A549 (cell line): ENCODE results near the gene PHACTR2. TPM values are rescaled to one million over a fixed set of nuclear protein-coding genes. Genes with fewer than 3 reads are reported as not detected.

ENCODE experiments used
- ATAC-seq, 2 experiments: fragments of 200-7000 bp in 1 of 2; fragments of >200 bp in 1 of 2; cut with Nextera tagmentation in 1 of 2; cut with Tn5 transposase in 1 of 2; 3 replicates each; pipeline versions ENCODE4 v1.8.0 to v1.9.1; 2018 to 2020; ENCODE audit warnings: mild to moderate bottlenecking in 1 of 2, moderate library complexity in 1 of 2
- CTCF ChIA-PET: fragments of 300-600 bp; sonication (Branson Sonifier 250); formaldehyde crosslinking; extraction: SDS; loops from one replicate; lab custom pipeline; 2021; ENCODE audit warnings: antibody characterized with exemption, inconsistent platforms; lab: Yijun Ruan, JAX
- POLR2A ChIA-PET: fragments of 350-600 bp; formaldehyde crosslinking; extraction: SDS; loops from one replicate; lab custom pipeline; 2021; ENCODE audit warnings: antibody characterized with exemption, inconsistent platforms; lab: Yijun Ruan, JAX
- DNase-seq, 2 experiments: peaks; one replicate each; pipeline versions ENCODE4 v3.0.0 to v3.0.0-alpha.2; 2011 to 2016; ENCODE audit warnings: low read depth in 1 of 2, low spot score in 1 of 2
- FAIRE-seq: peaks from 2 replicates; lab custom pipeline; 2011; peaks lifted over from hg19 to GRCh38; lab: Jason Lieb, UNC
- H3K27ac ChIP-seq, 2 experiments: fragments of >200 bp; sonication (Bioruptor Twin); formaldehyde crosslinking; 3 replicates each; pipeline ENCODE4 v1.5.1; 2016 to 2017
- H3K4me1 ChIP-seq: fragments of >200 bp; sonication (Bioruptor Twin); formaldehyde crosslinking; 3 replicates; pipeline ENCODE4 v1.6.1; 2016
- H3K4me2 ChIP-seq: fragments of >200 bp; sonication (Bioruptor Twin); formaldehyde crosslinking; 3 replicates; pipeline ENCODE4 v1.6.1; 2016
- H3K4me3 ChIP-seq: fragments of >200 bp; sonication (Bioruptor Twin); formaldehyde crosslinking; 3 replicates; pipeline ENCODE4 v1.5.1; 2016
- H3K9me3 ChIP-seq: fragments of >200 bp; sonication (Bioruptor Twin); formaldehyde crosslinking; 3 replicates; pipeline ENCODE4 v1.6.1; 2016
- BHLHE40 ChIP-seq: IDR thresholded peaks from 2 replicates; pipeline ENCODE4 v1.6.1; 2012; ENCODE audit warnings: low read depth, low read length, inconsistent platforms
- CBX8 ChIP-seq: fragments of 200-600 bp; sonication (generic); IDR thresholded peaks from 2 replicates; pipeline ENCODE4 v1.6.1; 2016
- CHD2 ChIP-seq: fragments of 150-350 bp; IDR thresholded peaks from 2 replicates; pipeline ENCODE4 v1.6.1; 2014; ENCODE audit warnings: low read length; ENCODE audit not compliant: partially characterized antibody
- EP300 ChIP-seq, 2 experiments: fragments of >200 bp; sonication (Bioruptor Twin); formaldehyde crosslinking; IDR thresholded peaks; 2 replicates in 1 of 2; 3 replicates in 1 of 2; pipeline ENCODE4 v1.6.1; 2016 to 2017
- HEYL ChIP-seq: fragments of 250-450 bp; sonication (Bioruptor Pico); IDR thresholded peaks from 2 replicates; pipeline ENCODE4 v1.8.0; 2021; ENCODE audit warnings: mild to moderate bottlenecking, moderate library complexity
- HOXA7 ChIP-seq: fragments of 250-450 bp; sonication (Bioruptor Pico); IDR thresholded peaks from 2 replicates; pipeline ENCODE4 v1.5.0; 2020; ENCODE audit warnings: mild to moderate bottlenecking, moderate library complexity
- HOXB13 ChIP-seq: fragments of 250-450 bp; sonication (Bioruptor Pico); IDR thresholded peaks from 2 replicates; pipeline ENCODE4 v1.5.0; 2020; ENCODE audit warnings: low read depth, mild to moderate bottlenecking, moderate library complexity
- KDM1A ChIP-seq: fragments of 200-600 bp; sonication (generic); IDR thresholded peaks from 2 replicates; pipeline ENCODE4 v1.6.1; 2016; ENCODE audit warnings: low read depth, mild to moderate bottlenecking
- MAFK ChIP-seq: fragments of 450-650 bp; IDR thresholded peaks from 2 replicates; pipeline ENCODE4 v1.6.1; 2014; ENCODE audit not compliant: partially characterized antibody
- MAZ ChIP-seq: fragments of 150-350 bp; IDR thresholded peaks from 2 replicates; pipeline ENCODE4 v1.6.1; 2014; ENCODE audit warnings: antibody characterized with exemption, low read depth, low read length, borderline replicate concordance
- NPAS2 ChIP-seq: fragments of 250-450 bp; sonication (Bioruptor Pico); IDR thresholded peaks from 2 replicates; pipeline ENCODE4 v1.8.0; 2022; ENCODE audit warnings: mild to moderate bottlenecking, moderate library complexity, borderline replicate concordance
- NR3C1 ChIP-seq: fragments of >200 bp; sonication (Bioruptor Twin); formaldehyde crosslinking; IDR thresholded peaks from 3 replicates; pipeline ENCODE4 v1.6.1; 2017
- POLR2A ChIP-seq: IDR thresholded peaks from 2 replicates; pipeline ENCODE4 v1.6.1; 2012; ENCODE audit warnings: mild to moderate bottlenecking, low read length
- POLR2AphosphoS2 ChIP-seq: conservative IDR thresholded peaks from 2 replicates; pipeline ENCODE4 v1.6.1; 2012; ENCODE audit warnings: low read length, improper control_type of control experiment, inconsistent platforms
- RAD21 ChIP-seq, 2 experiments: fragments of >200 bp in 1 of 2; sonication (Bioruptor Twin) in 1 of 2; formaldehyde crosslinking in 1 of 2; IDR thresholded peaks in 1 of 2; conservative IDR thresholded peaks in 1 of 2; 2 replicates in 1 of 2; 3 replicates in 1 of 2; pipeline ENCODE4 v1.6.1; 2012 to 2018; ENCODE audit warnings: inconsistent platforms in 1 of 2
- RARB ChIP-seq: fragments of 250-450 bp; sonication (Bioruptor Pico); IDR thresholded peaks from 2 replicates; pipeline ENCODE4 v1.8.0; 2021; ENCODE audit warnings: mild to moderate bottlenecking, moderate library complexity
- RCOR1 ChIP-seq: fragments of 150-350 bp; IDR thresholded peaks from 2 replicates; pipeline ENCODE4 v1.6.1; 2014; ENCODE audit warnings: antibody characterized with exemption, low read length, low read depth
- ZNF302 ChIP-seq: fragments of 250-450 bp; sonication (Bioruptor Pico); IDR thresholded peaks from 2 replicates; pipeline ENCODE4 v1.9.0; 2021; ENCODE audit warnings: inconsistent platforms, mild to moderate bottlenecking, moderate library complexity
- WGBS: methylation state at CpG from one replicate; pipeline ENCODE4 v1.1.6; 2017; ENCODE audit errors: missing lambda C conversion rate; 5-methylcytosine and 5-hydroxymethylcytosine counted together
- polyA plus RNA-seq, 4 experiments: library from polyadenylated mRNA; depleted of rRNA in 3 of 4; stranded (reverse); fragments of >200 nt; fragmentation: RNase III in 1 of 4; extraction: RNeasy Plus Mini Kit Qiagen cat#74134 plus additional on column Dnase treatment in 1 of 4; gene quantifications; 2 replicates in 3 of 4; 3 replicates in 1 of 4; pipeline ENCODE4 v1.2.3, GENCODE V29; 2011 to 2017
- TF ChIP-seq, protein P1 (sequence below): IDR thresholded peaks from 2 replicates; pipeline ENCODE4 v1.6.1; 2012; ENCODE audit warnings: low read depth, borderline replicate concordance
- TF ChIP-seq, protein P2 (sequence below): IDR thresholded peaks from 2 replicates; pipeline ENCODE4 v1.6.1; 2012
- TF ChIP-seq, protein P3 (sequence below): fragments of 450-650 bp; IDR thresholded peaks from 2 replicates; pipeline ENCODE4 v1.6.1; 2014; ENCODE audit warnings: antibody characterized with exemption
- TF ChIP-seq, protein P4 (sequence below): fragments of 250-450 bp; sonication (Bioruptor Pico); IDR thresholded peaks from 2 replicates; pipeline ENCODE4 v1.5.0; 2020; ENCODE audit warnings: low read depth, mild to moderate bottlenecking, moderate library complexity

The PHACTR2 gene
- polyA plus RNA-seq, 2 of the 4 experiments (the other 2 are of a cell fraction) = 2.5 to 10.4 TPM

DNA sequence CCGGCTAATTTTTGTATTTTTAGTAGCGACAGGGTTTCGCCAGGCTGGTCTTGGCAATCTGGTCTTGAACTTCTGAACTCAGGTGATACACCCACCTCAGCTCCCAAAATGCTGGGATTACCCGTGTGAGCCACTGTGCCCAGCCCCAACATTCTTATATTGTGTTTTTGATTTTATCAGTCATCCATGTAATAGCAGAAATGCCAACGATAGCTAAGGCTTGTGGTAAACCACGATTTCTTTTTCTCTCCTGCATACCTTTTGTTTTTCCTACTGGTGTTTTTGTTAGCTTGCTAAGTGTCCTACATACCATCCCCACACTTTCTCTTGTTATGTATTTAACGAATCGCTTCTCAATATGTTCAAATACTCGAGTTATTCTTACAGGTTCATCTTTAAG, 12.1 kb downstream of the PHACTR2 start:
- DNase-seq (no peak), FAIRE-seq (no peak), ATAC-seq (no peak)
- no peak overlapping the region for H3K4me2 ChIP-seq
- TF ChIP-seq EP300 (IDR thresholded peaks at IDR 0.05) (no peak), KDM1A (no peak)
- TF ChIP-seq, protein P1, sequence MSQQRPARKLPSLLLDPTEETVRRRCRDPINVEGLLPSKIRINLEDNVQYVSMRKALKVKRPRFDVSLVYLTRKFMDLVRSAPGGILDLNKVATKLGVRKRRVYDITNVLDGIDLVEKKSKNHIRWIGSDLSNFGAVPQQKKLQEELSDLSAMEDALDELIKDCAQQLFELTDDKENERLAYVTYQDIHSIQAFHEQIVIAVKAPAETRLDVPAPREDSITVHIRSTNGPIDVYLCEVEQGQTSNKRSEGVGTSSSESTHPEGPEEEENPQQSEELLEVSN = no peak
- H3K4me1 ChIP-seq = peaks cover 12% of the 10 kb centered on the region; the same call in 2 of the 3 replicates
- H3K4me3 ChIP-seq = no peak overlapping the region
- WGBS = 85% methylated on average over 9 of the region's 9 CpGs
- H3K27ac ChIP-seq = no peak overlapping the region
- POLR2A ChIA-PET = no interaction called here
- CTCF ChIA-PET = no interaction called here
- no peaks in the 10 kb centered on the region for H3K9me3 ChIP-seq

DNA sequence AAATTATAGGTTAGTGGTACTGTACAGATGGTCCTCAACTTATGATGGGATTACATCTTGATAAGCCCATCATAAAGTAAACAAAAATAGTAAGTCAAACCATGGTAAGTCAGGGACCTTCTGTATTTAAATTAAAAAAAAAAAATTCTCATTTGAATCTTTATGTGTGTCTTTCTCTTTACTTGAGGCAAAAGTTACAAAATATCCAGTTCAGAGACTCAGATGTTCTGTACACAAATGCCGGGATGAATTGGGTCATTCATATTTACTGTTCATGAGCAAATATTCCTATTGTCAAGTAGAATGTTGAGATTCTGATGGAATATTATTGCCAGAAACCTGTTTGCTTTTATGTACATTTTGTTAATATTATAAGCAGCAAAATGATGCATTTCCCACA, 13.4 kb downstream of the PHACTR2 start:
- FAIRE-seq = no peak
- ChIA-PET POLR2A (no interaction called here), CTCF (no interaction called here)
- no peak overlapping the region; the same call in 2 of the 3 replicates for H3K4me2 ChIP-seq
- whole genome bisulfite sequencing = 27% methylated on average over 1 of the region's 1 CpG
- no peaks in the 10 kb centered on the region for H3K9me3 ChIP-seq
- no peak for TF ChIP-seq RARB (CRISPR knock-in tag)
- TF ChIP-seq EP300 (IDR thresholded peaks at IDR 0.05) = no peak
- no peak for TF ChIP-seq NPAS2 (CRISPR knock-in tag)
- ATAC-seq = no peak
- H3K4me1 ChIP-seq = peaks cover 12% of the 10 kb centered on the region; the same call in 2 of the 3 replicates
- DNase-seq = no peak
- H3K27ac ChIP-seq = no peak overlapping the region
- no peak overlapping the region for H3K4me3 ChIP-seq

DNA sequence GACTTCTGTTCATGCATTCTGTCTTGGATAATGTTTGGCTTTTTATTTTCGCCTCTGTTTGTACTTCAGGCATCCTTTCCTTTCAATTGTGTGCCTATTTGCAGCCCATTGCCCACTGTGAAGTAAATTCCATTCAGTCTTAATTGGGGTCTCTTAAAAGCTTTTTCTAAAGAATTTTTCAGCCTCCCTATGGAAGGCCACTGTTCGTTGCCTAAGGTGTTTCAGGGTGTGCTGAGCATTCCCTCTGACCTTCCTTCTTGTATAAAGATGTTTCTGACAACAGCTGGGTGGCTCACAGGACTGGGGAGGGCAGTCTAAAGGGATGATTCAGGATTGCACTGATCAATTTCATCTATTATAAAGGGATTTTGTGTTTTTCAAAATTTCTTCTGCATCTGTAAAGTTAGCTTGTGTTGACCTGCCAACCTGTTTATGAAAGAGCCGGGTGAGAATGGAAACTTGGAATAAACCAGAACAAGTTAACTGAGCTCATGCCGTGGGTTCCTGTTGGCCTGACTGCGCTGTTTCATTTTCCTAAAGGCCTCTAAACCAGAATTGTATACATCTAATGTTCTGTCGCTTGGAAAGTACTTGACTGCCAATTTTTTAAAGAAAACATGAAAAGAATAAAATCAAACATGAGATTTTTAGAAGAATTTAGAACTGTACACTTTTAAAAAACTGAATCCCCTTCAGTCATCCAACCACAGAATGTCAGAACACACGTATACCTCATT, 14.3 kb downstream of the PHACTR2 start:
- Histone ChIP-seq H3K4me1 (peaks cover 13% of the 10 kb centered on the region; the same call in 2 of the 3 replicates), H3K4me2 (no peak overlapping the region), H3K9me3 (no peaks in the 10 kb centered on the region), H3K4me3 (no peak overlapping the region), H3K27ac (no peak overlapping the region)
- TF ChIP-seq HEYL (CRISPR knock-in tag) (no peak), EP300 (IDR thresholded peaks at IDR 0.05) (no peak), HOXA7 (no peak)
- TF ChIP-seq, protein P2, sequence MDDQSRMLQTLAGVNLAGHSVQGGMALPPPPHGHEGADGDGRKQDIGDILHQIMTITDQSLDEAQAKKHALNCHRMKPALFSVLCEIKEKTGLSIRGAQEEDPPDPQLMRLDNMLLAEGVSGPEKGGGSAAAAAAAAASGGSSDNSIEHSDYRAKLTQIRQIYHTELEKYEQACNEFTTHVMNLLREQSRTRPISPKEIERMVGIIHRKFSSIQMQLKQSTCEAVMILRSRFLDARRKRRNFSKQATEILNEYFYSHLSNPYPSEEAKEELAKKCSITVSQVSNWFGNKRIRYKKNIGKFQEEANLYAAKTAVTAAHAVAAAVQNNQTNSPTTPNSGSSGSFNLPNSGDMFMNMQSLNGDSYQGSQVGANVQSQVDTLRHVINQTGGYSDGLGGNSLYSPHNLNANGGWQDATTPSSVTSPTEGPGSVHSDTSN = no peak
- POLR2A ChIA-PET = no interaction called here
- 84% methylated on average over 7 of the region's 7 CpGs for WGBS
- FAIRE-seq (no peak), ATAC-seq (no peak), DNase-seq (no peak)
- CTCF ChIA-PET = no interaction called here

DNA sequence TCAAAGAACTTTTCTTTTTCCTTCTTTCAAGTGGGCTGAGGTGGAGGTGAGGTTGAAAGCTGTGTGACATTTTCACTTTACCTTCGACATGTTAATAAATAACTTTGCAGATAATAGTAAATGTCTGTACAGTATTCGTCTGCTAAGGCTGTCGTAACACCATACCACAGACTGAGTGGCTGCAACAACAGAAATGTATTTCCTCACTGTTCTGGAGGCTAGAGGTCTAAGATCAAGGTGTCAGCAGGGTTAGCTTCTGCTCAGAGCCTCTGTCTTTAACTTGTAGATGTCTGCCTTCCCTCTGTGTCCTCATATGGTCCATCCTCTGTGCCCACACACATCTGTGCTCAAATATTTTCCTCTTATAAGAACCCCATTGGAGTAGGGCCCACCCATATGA, 14.9 kb downstream of the PHACTR2 start:
- no peak for ATAC-seq
- WGBS = 74% methylated on average over 3 of the region's 3 CpGs
- no peak for TF ChIP-seq HEYL (CRISPR knock-in tag)
- no peak for TF ChIP-seq POLR2A
- TF ChIP-seq RCOR1 = no peak
- TF ChIP-seq, protein P3, sequence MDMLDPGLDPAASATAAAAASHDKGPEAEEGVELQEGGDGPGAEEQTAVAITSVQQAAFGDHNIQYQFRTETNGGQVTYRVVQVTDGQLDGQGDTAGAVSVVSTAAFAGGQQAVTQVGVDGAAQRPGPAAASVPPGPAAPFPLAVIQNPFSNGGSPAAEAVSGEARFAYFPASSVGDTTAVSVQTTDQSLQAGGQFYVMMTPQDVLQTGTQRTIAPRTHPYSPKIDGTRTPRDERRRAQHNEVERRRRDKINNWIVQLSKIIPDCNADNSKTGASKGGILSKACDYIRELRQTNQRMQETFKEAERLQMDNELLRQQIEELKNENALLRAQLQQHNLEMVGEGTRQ = no peak
- TF ChIP-seq HOXA7 = no peak
- no peak for TF ChIP-seq CBX8
- TF ChIP-seq MAZ = no peak
- TF ChIP-seq MAFK = no peak
- no peak for TF ChIP-seq ZNF302
- no peak for TF ChIP-seq EP300 (IDR thresholded peaks at IDR 0.05)
- no peak for TF ChIP-seq NR3C1
- TF ChIP-seq CHD2 = no peak
- TF ChIP-seq, protein P4, sequence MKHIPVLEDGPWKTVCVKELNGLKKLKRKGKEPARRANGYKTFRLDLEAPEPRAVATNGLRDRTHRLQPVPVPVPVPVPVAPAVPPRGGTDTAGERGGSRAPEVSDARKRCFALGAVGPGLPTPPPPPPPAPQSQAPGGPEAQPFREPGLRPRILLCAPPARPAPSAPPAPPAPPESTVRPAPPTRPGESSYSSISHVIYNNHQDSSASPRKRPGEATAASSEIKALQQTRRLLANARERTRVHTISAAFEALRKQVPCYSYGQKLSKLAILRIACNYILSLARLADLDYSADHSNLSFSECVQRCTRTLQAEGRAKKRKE (CRISPR knock-in tag) = no peak
- TF ChIP-seq POLR2AphosphoS2 = no peak
- TF ChIP-seq RAD21 (conservative IDR thresholded peaks at IDR 0.05 in 1 of 2, IDR thresholded peaks at IDR 0.05 in 1 of 2) = no peak
- no peak for TF ChIP-seq HOXB13 (CRISPR knock-in tag)
- TF ChIP-seq BHLHE40 = no peak
- no peak overlapping the region for H3K27ac ChIP-seq
- no peak for FAIRE-seq
- H3K9me3 ChIP-seq = no peaks in the 10 kb centered on the region
- no peak overlapping the region for H3K4me2 ChIP-seq
- no peak for DNase-seq
- CTCF ChIA-PET = no interaction called here
- H3K4me3 ChIP-seq = no peak overlapping the region
- POLR2A ChIA-PET = no interaction called here
- peaks cover 19% of the 10 kb centered on the region for H3K4me1 ChIP-seq
